Measurements from ENCODE around the gene IL36G. TPM values are rescaled to one million over a fixed set of nuclear protein-coding genes. Genes with fewer than 3 reads are reported as not detected.

IL36G gene
- total and polyA plus RNA-seq, 9 of the 15 experiments (the other 6 are each of a cell fraction or from before 2014, with no cell fraction given): not detected

DNA sequence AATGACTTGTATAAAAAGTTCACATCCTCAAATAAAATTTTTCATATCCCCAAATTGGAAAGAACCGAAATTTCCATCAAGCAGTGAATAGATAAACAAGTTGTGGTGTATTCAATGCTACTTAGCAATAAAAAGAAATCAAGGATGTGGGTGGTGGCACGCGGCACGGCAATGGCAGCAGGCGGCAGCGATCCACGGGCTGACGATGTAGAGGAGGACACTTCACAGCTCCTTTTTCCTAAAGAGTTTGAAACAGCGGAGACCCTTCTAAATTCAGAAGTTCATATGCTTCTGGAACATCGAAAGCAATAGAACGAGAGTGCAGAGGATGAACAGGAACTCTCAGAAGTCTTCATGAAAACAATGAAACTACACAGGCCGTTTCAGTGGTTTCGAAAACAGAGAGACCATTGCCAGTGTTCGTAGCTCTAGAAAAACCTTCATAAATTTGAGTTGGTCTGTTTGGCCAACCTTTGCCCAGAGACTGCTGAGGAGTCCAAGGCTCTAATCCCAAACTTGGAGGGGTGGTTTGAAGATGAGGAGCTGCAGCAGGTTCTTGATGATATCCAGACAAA, 17.6 kb downstream of the IL36G start:
- ChIA-PET CTCF (ENCODE audit: low intra/inter-chr PET ratio) (no interaction called here), POLR2A (interaction anchor here (0.8 kb wide), 1 partner anchor 211 kb away, joined by 3 read pairs; no protein-coding TSS in a partner anchor)
- no peak overlapping the region for H3K27ac ChIP-seq (ENCODE audit: extremely low read depth, low read depth, low read length)
- in situ Hi-C loops (cut with MboI): no loop called here
- no peaks in the 10 kb centered on the region for H3K4me1 ChIP-seq (replicated peaks in 1 of 2; ENCODE audit: control insufficient read depth in 2 of 2, insufficient read depth in 2 of 2, low read length in 2 of 2)
- H3K36me3 ChIP-seq (ENCODE audit: control insufficient read depth, insufficient read depth, low read length): no peaks in the 10 kb centered on the region
- H3K27me3 ChIP-seq (ENCODE audit: control insufficient read depth in 2 of 2, insufficient read depth in 2 of 2, low read length in 2 of 2): no peaks in the 10 kb centered on the region
- ATAC-seq (no peak), FAIRE-seq (no peak), DNase-seq (ENCODE audit: extremely low read depth in 1 of 4, low spot score in 3 of 4) (no peak)
- no peak overlapping the region for H3K9ac ChIP-seq (ENCODE audit: insufficient read depth in 1 of 2, low read depth in 2 of 2, low read length in 2 of 2)
- peak overlapping the region; percentile 37 for H2AFZ ChIP-seq (ENCODE audit: low read depth, low read length)
- TF ChIP-seq, protein P1, sequence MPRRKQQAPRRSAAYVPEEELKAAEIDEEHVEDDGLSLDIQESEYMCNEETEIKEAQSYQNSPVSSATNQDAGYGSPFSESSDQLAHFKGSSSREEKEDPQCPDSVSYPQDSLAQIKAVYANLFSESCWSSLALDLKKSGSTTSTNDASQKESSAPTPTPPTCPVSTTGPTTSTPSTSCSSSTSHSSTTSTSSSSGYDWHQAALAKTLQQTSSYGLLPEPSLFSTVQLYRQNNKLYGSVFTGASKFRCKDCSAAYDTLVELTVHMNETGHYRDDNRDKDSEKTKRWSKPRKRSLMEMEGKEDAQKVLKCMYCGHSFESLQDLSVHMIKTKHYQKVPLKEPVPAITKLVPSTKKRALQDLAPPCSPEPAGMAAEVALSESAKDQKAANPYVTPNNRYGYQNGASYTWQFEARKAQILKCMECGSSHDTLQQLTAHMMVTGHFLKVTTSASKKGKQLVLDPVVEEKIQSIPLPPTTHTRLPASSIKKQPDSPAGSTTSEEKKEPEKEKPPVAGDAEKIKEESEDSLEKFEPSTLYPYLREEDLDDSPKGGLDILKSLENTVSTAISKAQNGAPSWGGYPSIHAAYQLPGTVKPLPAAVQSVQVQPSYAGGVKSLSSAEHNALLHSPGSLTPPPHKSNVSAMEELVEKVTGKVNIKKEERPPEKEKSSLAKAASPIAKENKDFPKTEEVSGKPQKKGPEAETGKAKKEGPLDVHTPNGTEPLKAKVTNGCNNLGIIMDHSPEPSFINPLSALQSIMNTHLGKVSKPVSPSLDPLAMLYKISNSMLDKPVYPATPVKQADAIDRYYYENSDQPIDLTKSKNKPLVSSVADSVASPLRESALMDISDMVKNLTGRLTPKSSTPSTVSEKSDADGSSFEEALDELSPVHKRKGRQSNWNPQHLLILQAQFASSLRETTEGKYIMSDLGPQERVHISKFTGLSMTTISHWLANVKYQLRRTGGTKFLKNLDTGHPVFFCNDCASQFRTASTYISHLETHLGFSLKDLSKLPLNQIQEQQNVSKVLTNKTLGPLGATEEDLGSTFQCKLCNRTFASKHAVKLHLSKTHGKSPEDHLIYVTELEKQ (CRISPR knock-in tag; IDR thresholded peaks at IDR 0.05): no peak
- TF ChIP-seq, protein P2, sequence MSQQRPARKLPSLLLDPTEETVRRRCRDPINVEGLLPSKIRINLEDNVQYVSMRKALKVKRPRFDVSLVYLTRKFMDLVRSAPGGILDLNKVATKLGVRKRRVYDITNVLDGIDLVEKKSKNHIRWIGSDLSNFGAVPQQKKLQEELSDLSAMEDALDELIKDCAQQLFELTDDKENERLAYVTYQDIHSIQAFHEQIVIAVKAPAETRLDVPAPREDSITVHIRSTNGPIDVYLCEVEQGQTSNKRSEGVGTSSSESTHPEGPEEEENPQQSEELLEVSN (IDR thresholded peaks at IDR 0.05; ENCODE audit: borderline replicate concordance in 1 of 2, extremely low read depth in 1 of 2, insufficient read depth in 1 of 2, insufficient read length in 1 of 2, low read depth in 1 of 2, low read length in 1 of 2, poor library complexity in 1 of 2, severe bottlenecking in 1 of 2): peak in 1 of 2 experiments; percentile 11
- H3K4me3 ChIP-seq: no peak overlapping the region
- no peak overlapping the region; the same call in 1 of the 2 replicates for H3K4me2 ChIP-seq (ENCODE audit: insufficient read depth, low read length)
- BruUV-seq (replicated peaks): no TSS peak
- peaks cover 6% of the 10 kb centered on the region for H3K9me3 ChIP-seq (replicated peaks; ENCODE audit: control insufficient read depth, insufficient read depth, low read depth, low read length)
- no peaks in the 10 kb centered on the region for H3K9me1 ChIP-seq (ENCODE audit: control insufficient read depth, insufficient read depth, low read length)
- H3K79me2 ChIP-seq (ENCODE audit: control insufficient read depth, insufficient read depth, low read length): no peaks in the 10 kb centered on the region
- intact Hi-C loops (cut with micrococcal nuclease): no loop called here
- WGBS (ENCODE audit: insufficient coverage, low coverage, missing lambda C conversion rate): 15% methylated on average over 14 of the region's 14 CpGs
- no peaks in the 10 kb centered on the region for H4K20me1 ChIP-seq (replicated peaks; ENCODE audit: control insufficient read depth, insufficient read depth, low read length)

Measured in K562 (cell line).